Psoas muscle (tissue), 8 donors: ENCODE results near the gene CACNA2D4. TPM values are rescaled to one million over a fixed set of nuclear protein-coding genes. Genes with fewer than 3 reads are reported as not detected.

ENCODE experiments used
- ATAC-seq, 4 donors: fragments of 200-7000 bp; cut with Tn5 transposase; one replicate each; pipeline ENCODE4 v1.9.1; 2020; ENCODE audit warnings: moderate library complexity in 3 of 4, mild to moderate bottlenecking in 2 of 4
- DNase-seq, 2 donors: peaks; one replicate each; pipeline ENCODE4 v3.0.0-alpha.2; 2020
- H3K27ac ChIP-seq: fragments of 200-600 bp; one replicate; pipeline ENCODE4 v1.8.0; 2022
- H3K27me3 ChIP-seq, 3 donors: fragments of 200-600 bp in 1 of 3; one replicate each; pipeline versions ENCODE4 v1.6.1 to v1.8.0; 2013 to 2022; ENCODE audit warnings: low read length in 2 of 3, mild to moderate bottlenecking in 2 of 3, moderate library complexity in 1 of 3; ENCODE audit not compliant: insufficient read depth in 3 of 3
- H3K36me3 ChIP-seq, 2 donors: fragments of 200-600 bp in 1 of 2; one replicate each; pipeline versions ENCODE4 v1.6.1 to v1.8.0; 2013 to 2022; ENCODE audit warnings: low read depth in 1 of 2, mild to moderate bottlenecking in 1 of 2, moderate library complexity in 1 of 2; ENCODE audit not compliant: insufficient read depth in 1 of 2
- H3K4me1 ChIP-seq: fragments of 200-600 bp; one replicate; pipeline ENCODE4 v1.8.0; 2022
- H3K4me3 ChIP-seq: fragments of 200-600 bp; one replicate; pipeline ENCODE4 v1.8.0; 2022; ENCODE audit warnings: mild to moderate bottlenecking
- H3K9me3 ChIP-seq: fragments of 200-600 bp; one replicate; pipeline ENCODE4 v1.8.0; 2022
- CTCF ChIP-seq: fragments of 200-600 bp; IDR thresholded peaks from one replicate; pipeline ENCODE4 v1.8.0; 2022; ENCODE audit warnings: antibody characterized with exemption
- WGBS, 3 donors: extraction: QIAGEN DNeasy Blood & Tissue Kit; methylation state at CpG; one replicate each; pipeline versions ENCODE4 v1.1.6 to v1.1.7; 2013; 5-methylcytosine and 5-hydroxymethylcytosine counted together
- intact Hi-C, 2 donors: fragments of 100-400 bp; cut with DNase I; formaldehyde crosslinking; loops; one replicate each; pipeline versions ENCODE4 v1.11.0 to v1.14.2; 2022
- polyA plus RNA-seq, 3 donors: library from polyadenylated mRNA; stranded (reverse); fragments of 200-250 nt; gene quantifications; one replicate each; pipeline ENCODE4 v1.2.3, GENCODE V29; 2013
- total RNA-seq, 4 donors: library from RNA; stranded (reverse); fragmentation: NEBNext Ultra II Directional in 2 of 4; extraction: Animal tissue kit (Norgen Biotek cat#: 25700) in 2 of 4; gene quantifications; one replicate each; pipeline versions ENCODE4 v1.2.1 to v1.2.4, GENCODE V29; 2021 to 2023
- donor health status: healthy with polysubstance abuse.
- donor health status: DM: no; HTN: no; CAD: no; lungs with moderate emphysema.
- donor health status: Bipolar disorder and iron deficiency.
- donor health status: healthy.
- donor health status: DM: yes; HTN: yes; CAD: no.
- donor health status: DM: no; HTN: no; CAD: no.
- donor health status: DM: no; HTN: no; CAD: no.
- donor health status: DM: yes; HTN: yes; CAD: no.

Gene CACNA2D4
- total and polyA plus RNA-seq, 7 donors, result 0.74 to 1.8 (median 0.93) TPM

- no peak overlapping the region for H3K27ac ChIP-seq
- no peaks in the 10 kb centered on the region for H3K9me3 ChIP-seq
- ATAC-seq, result no peak
- no peak for DNase-seq
- H3K27me3 ChIP-seq, result peaks cover 0 to 3% (median 0%) of the 10 kb centered on the region in 3 donors
- WGBS, 3 donors, result 81 to 85% (median 81%) methylated on average over 5 of the region's 5 CpGs
- no peaks in the 10 kb centered on the region for H3K36me3 ChIP-seq
- TF ChIP-seq CTCF, result no peak
- intact Hi-C loops, result no loop called here
- no peaks in the 10 kb centered on the region for H3K4me1 ChIP-seq
- no peak overlapping the region for H3K4me3 ChIP-seq
These were observed 44.6 kb downstream of the CACNA2D4 start for GRCh38 chr12:1873531-1874510.

- WGBS, 3 donors, result 81 to 85% (median 83%) methylated on average over 7 of the region's 7 CpGs
- H3K9me3 ChIP-seq, result no peaks in the 10 kb centered on the region
- no peak for TF ChIP-seq CTCF
- intact Hi-C loops, result no loop called here
- H3K27me3 ChIP-seq, result peaks cover 0 to 3% (median 0%) of the 10 kb centered on the region in 3 donors
- H3K27ac ChIP-seq, result no peak overlapping the region
- H3K36me3 ChIP-seq, result no peaks in the 10 kb centered on the region
- no peak for DNase-seq
- ATAC-seq, result no peak
- no peaks in the 10 kb centered on the region for H3K4me1 ChIP-seq
- H3K4me3 ChIP-seq, result no peak overlapping the region
These were observed 46.0 kb downstream of the CACNA2D4 start for GRCh38 chr12:1872448-1872847.

GRCh38 chr12:1872001-1872400 is 46.5 kb downstream of the CACNA2D4 start:
- Histone ChIP-seq H3K4me1 (no peaks in the 10 kb centered on the region), H3K9me3 (no peaks in the 10 kb centered on the region), H3K36me3 (no peaks in the 10 kb centered on the region), H3K4me3 (no peak overlapping the region), H3K27me3 (peaks cover 0 to 3% (median 0%) of the 10 kb centered on the region in 3 donors), H3K27ac (no peak overlapping the region)
- DNase-seq (no peak), ATAC-seq (no peak)
- TF ChIP-seq CTCF, result no peak
- 65 to 70% (median 65%) methylated on average over 6 of the region's 6 CpGs for whole genome bisulfite sequencing, 3 donors
- intact Hi-C loops, result no loop called here

GRCh38 chr12:1870998-1871917 is 47.2 kb downstream of the CACNA2D4 start:
- no peak for ATAC-seq
- WGBS, 3 donors, result 88 to 91% (median 91%) methylated on average over 24 of the region's 24 CpGs
- intact Hi-C loops, result no loop called here

More at GRCh38 chr12:1870998-1871917, 47.2 kb downstream of the CACNA2D4 start:
- Histone ChIP-seq H3K9me3 (no peaks in the 10 kb centered on the region), H3K27me3 (peaks cover 0 to 3% (median 0%) of the 10 kb centered on the region in 3 donors), H3K36me3 (no peaks in the 10 kb centered on the region), H3K4me3 (no peak overlapping the region), H3K4me1 (no peaks in the 10 kb centered on the region), H3K27ac (no peak overlapping the region)
- DNase-seq, result no peak
- TF ChIP-seq CTCF, result no peak
